ENCODE measurements around the gene CNPPD1.

- TF ChIP-seq POLR2A (IDR thresholded peaks at IDR 0.05) (no peak), CTCF (IDR thresholded peaks at IDR 0.05) (no peak)
These were observed 8.2 kb downstream of the CNPPD1 start for GRCh38 chr2:219168526-219168925.

Measured in heart left ventricle (tissue), 13 donors.